ENCODE measurements around the gene PLD1.

GRCh38 chr3:171552531-171552930 lies 257.8 kb downstream of the PLD1 start:
- TF ChIP-seq POLR2A (IDR thresholded peaks at IDR 0.05; ENCODE audit: low read length) (no peak), GATA1 (IDR thresholded peaks at IDR 0.05; ENCODE audit: low read depth, low read length) (no peak)
